AG09309 (cell line): ENCODE data around the gene PDYN.

Experiments used
- DNase-seq: peaks from one replicate; pipeline ENCODE4 v3.0.0-alpha.2; 2010; ENCODE audit warnings: low read depth
- H3K4me3 ChIP-seq: 2 replicates; pipeline ENCODE4 v1.5.1; 2011; ENCODE audit warnings: mild to moderate bottlenecking, low read depth, low read length, moderate library complexity; ENCODE audit not compliant: control insufficient read depth
- TF ChIP-seq, protein P1 (sequence below): IDR thresholded peaks from 2 replicates; pipeline ENCODE4 v1.5.1; 2011; ENCODE audit warnings: mild to moderate bottlenecking, low read depth, low read length, inconsistent platforms; ENCODE audit not compliant: insufficient read depth, control insufficient read depth; ENCODE audit errors: missing control alignments

The PDYN gene

DNA sequence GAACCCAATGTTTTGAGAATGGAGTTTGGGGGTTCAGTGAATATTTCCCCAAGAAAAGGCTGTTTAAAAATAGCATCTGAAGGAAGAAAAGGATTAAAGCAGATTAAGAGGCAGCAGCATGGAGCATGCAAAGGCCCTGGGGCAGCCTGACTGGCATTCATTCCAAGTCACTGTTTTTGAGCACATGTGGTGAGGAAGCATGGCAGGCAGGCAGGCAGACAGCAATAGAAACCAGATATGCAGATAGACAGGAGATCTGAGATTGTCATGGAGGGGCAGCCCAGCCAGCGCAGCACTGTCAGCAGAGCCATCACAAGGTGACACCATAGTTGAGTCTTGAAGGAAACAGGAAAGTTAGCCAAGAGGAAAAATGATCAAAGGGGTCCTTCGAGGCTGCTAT is 60.9 kb downstream of the PDYN start:
- no peak for DNase-seq
- TF ChIP-seq, protein P1, sequence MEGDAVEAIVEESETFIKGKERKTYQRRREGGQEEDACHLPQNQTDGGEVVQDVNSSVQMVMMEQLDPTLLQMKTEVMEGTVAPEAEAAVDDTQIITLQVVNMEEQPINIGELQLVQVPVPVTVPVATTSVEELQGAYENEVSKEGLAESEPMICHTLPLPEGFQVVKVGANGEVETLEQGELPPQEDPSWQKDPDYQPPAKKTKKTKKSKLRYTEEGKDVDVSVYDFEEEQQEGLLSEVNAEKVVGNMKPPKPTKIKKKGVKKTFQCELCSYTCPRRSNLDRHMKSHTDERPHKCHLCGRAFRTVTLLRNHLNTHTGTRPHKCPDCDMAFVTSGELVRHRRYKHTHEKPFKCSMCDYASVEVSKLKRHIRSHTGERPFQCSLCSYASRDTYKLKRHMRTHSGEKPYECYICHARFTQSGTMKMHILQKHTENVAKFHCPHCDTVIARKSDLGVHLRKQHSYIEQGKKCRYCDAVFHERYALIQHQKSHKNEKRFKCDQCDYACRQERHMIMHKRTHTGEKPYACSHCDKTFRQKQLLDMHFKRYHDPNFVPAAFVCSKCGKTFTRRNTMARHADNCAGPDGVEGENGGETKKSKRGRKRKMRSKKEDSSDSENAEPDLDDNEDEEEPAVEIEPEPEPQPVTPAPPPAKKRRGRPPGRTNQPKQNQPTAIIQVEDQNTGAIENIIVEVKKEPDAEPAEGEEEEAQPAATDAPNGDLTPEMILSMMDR = no peak
- no peak overlapping the region for H3K4me3 ChIP-seq

DNA sequence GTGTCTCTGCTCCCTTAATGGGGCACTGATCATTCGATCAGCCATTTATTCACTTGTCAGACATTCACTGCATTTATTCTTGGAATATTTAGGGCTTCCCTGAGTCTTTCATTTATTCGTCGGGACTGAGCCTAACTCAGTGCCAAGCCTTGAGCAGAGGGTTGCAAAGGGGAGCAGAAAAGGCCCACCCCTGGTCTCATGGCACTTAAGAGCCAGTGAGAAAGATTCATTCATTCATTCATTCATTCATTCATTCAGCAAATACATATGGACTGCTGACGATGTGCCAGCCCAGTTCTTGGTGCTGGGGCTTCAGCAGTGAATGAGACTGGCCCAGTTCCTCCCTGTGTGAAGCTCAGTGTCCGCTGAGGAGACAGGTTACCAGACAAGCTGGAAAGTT is 62.0 kb downstream of the PDYN start:
- TF ChIP-seq, protein P1 = no peak

DNA sequence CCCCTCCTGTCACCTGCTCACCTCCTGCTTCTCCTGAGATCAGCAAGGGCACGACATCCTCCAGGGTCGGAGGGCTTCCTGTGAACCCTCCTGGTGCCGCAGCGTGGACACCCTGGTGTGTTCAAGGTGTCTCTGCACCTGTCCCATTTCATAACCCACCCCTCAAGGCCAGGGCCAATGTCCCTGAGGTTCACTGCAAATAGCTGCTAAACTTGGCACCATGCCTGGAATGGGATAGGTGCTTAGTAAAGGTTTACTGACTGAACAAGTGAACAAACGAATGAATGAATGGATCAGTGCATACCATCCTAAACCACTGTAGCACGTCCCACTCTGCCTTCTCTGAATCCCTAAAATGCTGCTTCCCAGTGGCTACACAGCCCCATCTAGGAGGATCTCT is 63.7 kb downstream of the PDYN start:
- no peak for DNase-seq
- TF ChIP-seq, protein P1 = no peak
- no peak overlapping the region for H3K4me3 ChIP-seq

More for the DNA sequence above, 62.0 kb downstream of the PDYN start:
- H3K4me3 ChIP-seq = no peak overlapping the region
- no peak for DNase-seq

DNA sequence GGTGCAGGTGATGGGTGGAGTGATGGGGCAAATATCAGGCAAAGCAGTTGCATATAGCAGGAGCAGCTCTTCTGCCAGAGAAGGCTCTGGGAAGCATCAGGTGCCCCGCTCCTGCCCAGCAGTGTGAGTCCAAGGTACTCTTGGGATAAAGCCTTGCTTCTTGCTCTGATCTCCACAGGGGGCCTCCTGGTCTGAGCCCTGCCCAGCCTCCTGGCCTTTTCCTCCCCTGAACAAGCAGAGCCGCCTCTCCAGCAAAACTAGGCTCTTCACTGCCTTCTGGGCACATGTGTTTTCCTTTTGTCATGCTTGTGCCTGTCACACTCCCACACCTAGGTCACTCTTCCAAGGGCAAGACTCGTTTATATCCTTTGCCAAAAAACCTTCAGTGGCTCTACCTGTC is 64.4 kb downstream of the PDYN start:
- no peak overlapping the region for H3K4me3 ChIP-seq
- no peak for DNase-seq
- TF ChIP-seq, protein P1 = no peak

DNA sequence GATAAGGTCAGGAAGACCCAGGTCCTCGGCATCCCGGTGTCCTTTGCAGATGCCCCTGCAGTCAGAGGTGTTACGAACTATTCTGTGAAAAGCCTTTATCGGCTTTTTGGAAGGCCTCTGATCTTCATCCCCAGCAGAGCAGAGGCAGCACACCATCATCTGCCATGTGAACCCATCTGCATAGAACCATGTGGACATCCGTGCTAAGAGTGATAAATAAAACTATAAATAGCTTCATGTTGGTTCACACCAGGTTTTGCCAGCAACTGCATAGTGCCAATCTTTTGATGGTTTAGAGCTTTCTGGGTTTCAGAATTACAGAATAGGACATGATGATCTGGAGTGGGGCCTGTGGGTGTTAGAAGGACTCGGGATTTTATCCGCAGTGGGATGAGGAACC is 65.1 kb downstream of the PDYN start:
- no peak overlapping the region for H3K4me3 ChIP-seq
- DNase-seq = no peak
- TF ChIP-seq, protein P1 = no peak
